Loucy (cell line): ENCODE measurements around the gene SDC1.

Source experiments
- EZH2phosphoT487 ChIP-seq: fragments of 200-600 bp; IDR thresholded peaks from 2 replicates; pipeline ENCODE4 v1.6.1; 2018; ENCODE audit warnings: antibody characterized with exemption, mild to moderate bottlenecking, moderate library complexity, borderline replicate concordance
- TF ChIP-seq, protein P1 (sequence below): fragments of 200-600 bp; sonication (generic); conservative IDR thresholded peaks from 2 replicates; pipeline ENCODE4 v1.5.1; 2014; ENCODE audit warnings: mild to moderate bottlenecking, antibody characterized with exemption, low read length

DNA sequence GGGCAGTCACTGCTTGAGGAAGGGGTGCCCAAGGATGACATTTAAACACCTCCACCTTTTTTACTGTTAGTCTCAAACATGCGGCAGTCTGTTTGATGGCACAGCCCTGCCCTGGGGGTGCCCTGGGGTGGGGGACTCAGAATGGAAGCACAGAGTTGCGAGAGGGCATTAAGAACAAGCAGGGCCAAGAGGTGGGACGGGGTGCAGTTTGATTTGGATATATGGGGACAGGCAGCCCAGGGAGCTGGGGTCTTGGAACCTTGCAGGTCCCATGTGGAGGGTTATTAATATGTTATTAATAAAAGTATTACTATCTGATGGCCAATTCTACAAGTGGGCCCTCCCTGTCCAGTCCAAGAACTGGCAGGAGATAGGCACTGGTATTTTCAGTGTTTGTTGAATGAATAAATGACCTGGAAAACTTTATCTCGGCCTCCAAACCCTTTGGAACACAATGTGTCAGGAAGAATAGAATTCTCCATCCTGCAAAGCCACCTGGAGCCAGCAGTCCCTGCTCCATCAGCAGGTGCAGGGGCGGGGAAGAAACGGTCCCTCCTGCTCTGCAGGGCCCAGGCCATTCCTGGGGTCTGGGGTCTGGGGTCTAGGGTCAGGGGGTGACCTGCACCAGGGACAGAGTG is 25.2 kb downstream of the SDC1 start:
- TF ChIP-seq, protein P1, sequence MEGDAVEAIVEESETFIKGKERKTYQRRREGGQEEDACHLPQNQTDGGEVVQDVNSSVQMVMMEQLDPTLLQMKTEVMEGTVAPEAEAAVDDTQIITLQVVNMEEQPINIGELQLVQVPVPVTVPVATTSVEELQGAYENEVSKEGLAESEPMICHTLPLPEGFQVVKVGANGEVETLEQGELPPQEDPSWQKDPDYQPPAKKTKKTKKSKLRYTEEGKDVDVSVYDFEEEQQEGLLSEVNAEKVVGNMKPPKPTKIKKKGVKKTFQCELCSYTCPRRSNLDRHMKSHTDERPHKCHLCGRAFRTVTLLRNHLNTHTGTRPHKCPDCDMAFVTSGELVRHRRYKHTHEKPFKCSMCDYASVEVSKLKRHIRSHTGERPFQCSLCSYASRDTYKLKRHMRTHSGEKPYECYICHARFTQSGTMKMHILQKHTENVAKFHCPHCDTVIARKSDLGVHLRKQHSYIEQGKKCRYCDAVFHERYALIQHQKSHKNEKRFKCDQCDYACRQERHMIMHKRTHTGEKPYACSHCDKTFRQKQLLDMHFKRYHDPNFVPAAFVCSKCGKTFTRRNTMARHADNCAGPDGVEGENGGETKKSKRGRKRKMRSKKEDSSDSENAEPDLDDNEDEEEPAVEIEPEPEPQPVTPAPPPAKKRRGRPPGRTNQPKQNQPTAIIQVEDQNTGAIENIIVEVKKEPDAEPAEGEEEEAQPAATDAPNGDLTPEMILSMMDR: no peak
- no peak for TF ChIP-seq EZH2phosphoT487
